Measurements from ENCODE around the gene ARHGDIA.

ARHGDIA gene

GRCh38 chr17:81866440-81867169 lies 4.5 kb downstream of the ARHGDIA start:
- Mint-ChIP-seq H3K4me1 (ENCODE audit: low read depth) (peaks cover 24% of the 10 kb centered on the region), H3K36me3 (ENCODE audit: low read depth) (peaks cover 18% of the 10 kb centered on the region), H3K9me3 (no peaks in the 10 kb centered on the region)

DNA sequence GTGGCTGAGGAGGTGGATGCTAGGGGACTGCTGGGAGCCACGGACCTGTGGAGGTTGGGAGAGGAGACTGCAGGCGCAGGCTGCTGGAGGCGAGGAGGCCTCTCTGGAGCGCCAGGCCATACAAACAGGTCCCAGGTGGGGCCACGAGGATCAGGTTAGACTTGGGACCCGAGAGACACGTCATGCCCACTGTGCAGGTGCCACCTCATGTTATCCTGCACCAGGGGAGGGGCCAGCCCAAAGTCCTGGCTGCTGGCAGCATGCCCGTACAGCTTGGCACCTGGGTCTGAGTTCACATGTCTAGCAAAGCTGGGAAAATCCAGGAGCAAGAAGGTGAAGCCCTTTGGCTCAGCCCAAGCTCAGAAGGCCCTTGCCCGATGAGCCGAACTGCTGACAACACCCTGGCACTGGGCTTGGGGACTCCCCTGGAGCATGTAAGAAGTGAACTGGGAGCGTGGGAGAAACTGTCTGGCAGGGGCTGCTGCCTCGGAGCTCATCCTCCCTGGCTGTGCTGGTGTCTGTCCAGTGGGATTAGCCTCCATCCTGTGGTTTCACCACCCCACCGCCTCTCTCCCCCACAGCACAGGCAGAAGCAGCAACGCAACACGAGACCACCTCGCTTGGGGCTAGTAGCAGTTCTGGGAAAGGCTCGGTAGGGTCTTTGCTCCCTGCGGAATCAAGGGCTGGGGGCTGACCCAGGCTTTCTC lies 5.3 kb downstream of the ARHGDIA start:
- H3K36me3 Mint-ChIP-seq (ENCODE audit: low read depth) = peaks cover 18% of the 10 kb centered on the region
- peaks cover 24% of the 10 kb centered on the region for H3K4me1 Mint-ChIP-seq (ENCODE audit: low read depth)
- H3K4me3 Mint-ChIP-seq = no peak overlapping the region
- no peak overlapping the region for H3K27ac Mint-ChIP-seq
- H3K27me3 Mint-ChIP-seq (ENCODE audit: low read depth) = no peaks in the 10 kb centered on the region
- H3K9me3 Mint-ChIP-seq = no peaks in the 10 kb centered on the region

More at GRCh38 chr17:81866440-81867169, 4.5 kb downstream of the ARHGDIA start:
- Mint-ChIP-seq H3K4me3 (no peak overlapping the region), H3K27ac (peak overlapping the region; percentile 55), H3K27me3 (ENCODE audit: low read depth) (no peaks in the 10 kb centered on the region)

GRCh38 chr17:81865358-81865732 lies 5.8 kb downstream of the ARHGDIA start:
- Mint-ChIP-seq H3K4me3 (no peak overlapping the region), H3K9me3 (no peaks in the 10 kb centered on the region), H3K27me3 (ENCODE audit: low read depth) (peaks cover 4% of the 10 kb centered on the region), H3K4me1 (ENCODE audit: low read depth) (peaks cover 25% of the 10 kb centered on the region), H3K27ac (peak overlapping the region; percentile 20), H3K36me3 (ENCODE audit: low read depth) (peaks cover 20% of the 10 kb centered on the region)

DNA sequence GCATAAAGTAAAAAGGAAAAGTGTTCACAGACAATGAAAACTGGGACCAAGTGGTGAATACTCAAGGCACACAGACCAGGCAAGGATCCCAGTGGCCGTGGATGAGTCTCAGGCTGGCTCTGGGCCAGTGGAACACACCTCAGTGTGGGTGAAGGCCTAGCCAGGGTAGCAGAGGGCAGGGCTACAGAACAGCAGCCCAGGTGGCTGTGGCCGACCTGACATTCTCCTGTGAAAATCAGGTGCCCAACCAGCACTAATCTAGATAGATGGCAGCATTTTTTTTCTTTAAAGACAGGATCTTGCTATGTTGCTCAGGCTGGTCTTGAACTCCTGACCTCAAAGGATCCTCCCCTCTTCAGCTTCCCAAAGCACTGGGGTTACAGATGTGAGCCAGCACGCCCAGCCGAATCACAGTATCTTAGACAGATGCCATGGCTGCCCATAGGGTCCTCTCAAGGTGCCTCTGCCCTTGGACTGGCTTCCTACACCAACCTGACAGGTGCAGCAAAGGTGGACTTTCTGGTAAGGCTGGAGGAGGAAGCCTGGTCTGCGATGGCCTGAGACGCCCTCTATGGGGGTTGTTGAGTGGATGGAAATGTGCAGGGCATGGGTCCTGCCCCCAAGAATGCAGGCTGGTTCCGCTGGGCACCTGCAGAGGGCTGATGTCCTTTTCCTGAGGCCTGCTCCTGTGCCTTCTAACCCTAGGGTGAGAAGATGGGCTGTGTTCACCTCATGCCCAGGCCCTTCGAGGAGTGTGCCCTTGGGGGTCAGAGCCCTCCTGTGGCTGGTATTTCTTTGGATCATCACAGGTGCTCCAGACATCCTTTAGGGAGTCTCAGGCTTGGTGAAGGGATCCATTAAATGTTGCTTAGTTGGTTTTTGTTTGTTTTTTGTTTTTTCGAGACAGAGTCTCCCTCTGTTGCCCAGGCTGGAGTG lies 7.0 kb downstream of the ARHGDIA start:
- Mint-ChIP-seq H3K27ac (peak overlapping the region; percentile 54), H3K36me3 (ENCODE audit: low read depth) (peaks cover 19% of the 10 kb centered on the region)

GRCh38 chr17:81863123-81863675 lies 7.9 kb downstream of the ARHGDIA start:
- H3K9me3 Mint-ChIP-seq = no peaks in the 10 kb centered on the region
- peaks cover 21% of the 10 kb centered on the region for H3K36me3 Mint-ChIP-seq (ENCODE audit: low read depth)
- peak overlapping the region; percentile 81 for H3K4me3 Mint-ChIP-seq
- peaks cover 4% of the 10 kb centered on the region for H3K27me3 Mint-ChIP-seq (ENCODE audit: low read depth)
- peaks cover 19% of the 10 kb centered on the region for H3K4me1 Mint-ChIP-seq (ENCODE audit: low read depth)
- H3K27ac Mint-ChIP-seq = peak overlapping the region; percentile 54

More for the DNA sequence above, 7.0 kb downstream of the ARHGDIA start:
- H3K9me3 Mint-ChIP-seq = no peaks in the 10 kb centered on the region
- peaks cover 20% of the 10 kb centered on the region for H3K4me1 Mint-ChIP-seq (ENCODE audit: low read depth)
- H3K4me3 Mint-ChIP-seq = no peak overlapping the region
- peaks cover 4% of the 10 kb centered on the region for H3K27me3 Mint-ChIP-seq (ENCODE audit: low read depth)

GRCh38 chr17:81860756-81861568 lies 10.2 kb downstream of the ARHGDIA start:
- Mint-ChIP-seq H3K4me1 (ENCODE audit: low read depth) (peaks cover 20% of the 10 kb centered on the region), H3K36me3 (ENCODE audit: low read depth) (peaks cover 27% of the 10 kb centered on the region)

DNA sequence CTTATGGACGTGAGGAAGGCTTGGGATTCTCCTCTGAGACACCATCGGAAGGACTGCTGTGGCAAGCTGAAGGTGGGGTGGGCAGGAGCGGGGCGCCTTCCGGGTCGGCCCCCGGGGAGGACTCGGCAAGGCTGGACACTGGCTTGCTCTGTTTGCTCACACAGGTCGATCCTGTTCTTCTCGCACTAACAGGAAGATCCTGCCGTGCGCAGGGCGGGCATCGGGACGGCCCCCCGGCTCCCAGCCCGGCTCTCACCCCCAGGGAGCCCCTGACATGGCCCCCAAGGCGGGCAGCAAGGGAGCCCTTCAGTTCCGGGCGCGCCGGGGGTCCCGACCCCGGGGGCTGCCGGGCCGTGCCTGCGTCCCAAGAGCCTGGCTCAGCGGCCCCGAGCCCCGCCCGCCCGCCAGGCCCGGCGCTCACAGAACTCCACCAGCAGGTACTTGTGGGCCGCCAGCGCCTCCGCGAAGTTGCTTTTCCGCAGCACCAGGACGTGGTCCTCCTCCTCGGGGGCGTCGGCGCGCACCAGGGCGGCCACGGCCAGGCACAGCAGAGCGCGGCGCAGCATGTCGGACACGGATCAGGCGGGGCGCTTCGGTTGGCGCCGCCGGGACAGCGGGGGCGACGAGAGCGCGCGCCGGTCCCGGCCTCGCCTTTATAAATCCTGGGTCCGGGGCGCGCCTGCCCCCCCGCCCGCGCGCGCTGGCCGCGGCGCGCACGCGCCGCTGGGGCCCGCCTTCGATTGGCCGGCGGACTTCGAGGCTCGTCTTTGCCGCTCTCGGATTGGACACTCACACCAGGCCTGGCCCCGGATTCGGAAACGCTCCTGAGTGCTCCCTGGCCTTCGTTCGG lies 11.0 kb downstream of the ARHGDIA start, which contains the start of gene P4HB:
P4HB (minus strand) TSS at position 630 of the 850 bp plus-strand sequence; CDS start at position 566, 64 bp downstream.
- Mint-ChIP-seq H3K36me3 (ENCODE audit: low read depth) (peaks cover 33% of the 10 kb centered on the region), H3K4me3 (peak within 1 kb of the TSS; percentile 90), H3K9me3 (no peaks in the 10 kb centered on the region), H3K4me1 (ENCODE audit: low read depth) (peaks cover 24% of the 10 kb centered on the region), H3K27ac (peak within 1 kb of the TSS; percentile 96), H3K27me3 (ENCODE audit: low read depth) (peaks cover 4% of the 10 kb centered on the region)

More at GRCh38 chr17:81860756-81861568, 10.2 kb downstream of the ARHGDIA start:
- Mint-ChIP-seq H3K27me3 (ENCODE audit: low read depth) (peaks cover 4% of the 10 kb centered on the region), H3K4me3 (peak overlapping the region; percentile 90), H3K27ac (peak overlapping the region; percentile 96), H3K9me3 (no peaks in the 10 kb centered on the region)

DNA sequence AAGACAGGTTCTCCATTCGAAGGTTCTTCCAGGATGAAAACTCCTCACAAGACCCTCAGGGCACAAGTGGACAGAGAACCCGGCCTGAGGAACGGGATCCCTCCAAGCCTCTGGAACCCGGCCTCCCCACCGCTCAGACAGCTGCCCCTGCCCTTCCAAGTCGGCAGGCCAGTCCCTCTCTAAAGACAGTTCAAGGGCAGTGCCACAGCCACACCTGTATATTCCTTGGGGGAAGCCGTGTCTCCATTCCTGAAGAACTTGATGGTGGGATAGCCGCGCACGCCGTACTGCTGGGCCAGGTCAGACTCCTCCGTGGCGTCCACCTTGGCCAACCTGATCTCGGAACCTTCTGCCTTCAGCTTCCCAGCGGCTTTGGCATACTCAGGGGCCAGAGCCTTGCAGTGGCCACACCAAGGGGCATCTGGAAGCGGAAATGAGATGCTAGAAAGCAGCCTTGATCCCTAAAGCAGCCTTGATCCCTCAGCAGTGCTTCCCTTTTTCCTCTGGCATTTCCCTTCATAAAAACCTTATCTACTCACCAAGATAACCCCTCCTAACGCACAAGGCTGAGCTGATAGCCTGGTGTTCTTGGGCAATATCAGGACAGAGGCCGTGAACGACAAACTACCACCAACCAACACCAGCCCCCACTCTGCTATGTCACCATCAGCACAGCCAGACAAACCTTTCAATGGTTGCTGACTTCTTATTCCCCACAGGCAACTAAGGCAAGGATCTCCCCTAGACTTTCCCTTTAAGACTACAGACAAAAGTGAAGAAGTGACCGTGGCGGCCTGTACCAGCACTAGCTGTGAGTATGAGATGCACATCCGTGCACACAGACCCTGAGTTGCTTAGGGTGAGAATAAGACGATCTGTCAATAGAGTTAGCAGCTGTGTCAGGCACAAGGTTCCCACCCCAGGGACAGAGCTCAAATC lies 11.9 kb downstream of the ARHGDIA start:
- Mint-ChIP-seq H3K27me3 (ENCODE audit: low read depth) (peaks cover 4% of the 10 kb centered on the region), H3K9me3 (no peaks in the 10 kb centered on the region), H3K4me3 (peak overlapping the region; percentile 89), H3K36me3 (ENCODE audit: low read depth) (peaks cover 33% of the 10 kb centered on the region), H3K27ac (peak overlapping the region; percentile 85), H3K4me1 (ENCODE audit: low read depth) (peaks cover 24% of the 10 kb centered on the region)

GRCh38 chr17:81858170-81858966 lies 12.8 kb downstream of the ARHGDIA start:
- no peaks in the 10 kb centered on the region for H3K9me3 Mint-ChIP-seq
- peaks cover 4% of the 10 kb centered on the region for H3K27me3 Mint-ChIP-seq (ENCODE audit: low read depth)
- no peak overlapping the region for H3K27ac Mint-ChIP-seq
- H3K4me1 Mint-ChIP-seq (ENCODE audit: low read depth) = peaks cover 23% of the 10 kb centered on the region
- peaks cover 36% of the 10 kb centered on the region for H3K36me3 Mint-ChIP-seq (ENCODE audit: low read depth)
- peak overlapping the region; percentile 89 for H3K4me3 Mint-ChIP-seq

DNA sequence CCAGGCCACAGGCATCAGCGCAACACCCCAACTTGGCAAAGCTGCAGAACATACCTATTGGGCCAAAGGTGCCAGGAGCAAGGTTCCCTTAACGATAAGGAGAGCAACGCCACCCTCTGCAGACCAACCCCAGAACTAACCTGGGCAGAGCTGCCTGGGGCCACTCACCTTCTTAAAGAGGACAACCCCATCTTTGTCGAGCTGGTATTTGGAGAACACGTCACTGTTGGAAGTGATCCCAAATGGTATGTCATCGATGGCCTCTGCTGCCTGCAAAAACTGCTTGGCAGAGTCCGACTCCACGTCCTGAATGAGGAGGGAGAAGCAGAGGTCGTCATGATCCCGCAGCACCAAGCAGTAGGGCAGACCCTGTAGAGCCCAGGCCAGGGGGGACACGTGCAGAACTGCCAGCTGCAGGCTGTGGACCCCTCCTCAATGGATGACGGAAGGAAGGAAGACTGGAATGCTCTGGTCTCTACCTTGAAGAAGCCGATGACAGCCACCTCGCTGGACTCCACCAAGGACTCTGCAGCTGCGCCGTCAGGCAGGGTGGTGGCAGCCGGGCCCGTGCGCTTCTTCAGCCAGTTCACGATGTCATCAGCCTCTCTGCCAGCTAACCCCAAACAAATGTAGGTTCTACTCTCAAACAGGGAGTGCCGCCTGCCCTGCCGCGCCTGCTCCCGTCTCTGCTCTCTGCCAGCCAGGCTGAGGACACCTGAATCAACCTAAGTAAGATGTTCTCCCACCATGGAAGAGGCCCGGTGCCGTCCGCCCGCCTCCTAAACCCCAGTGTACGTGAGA lies 16.0 kb downstream of the ARHGDIA start:
- H3K27ac Mint-ChIP-seq = no peak overlapping the region
- no peak overlapping the region for H3K4me3 Mint-ChIP-seq
- no peaks in the 10 kb centered on the region for H3K27me3 Mint-ChIP-seq (ENCODE audit: low read depth)
- no peaks in the 10 kb centered on the region for H3K9me3 Mint-ChIP-seq
- peaks cover 13% of the 10 kb centered on the region for H3K4me1 Mint-ChIP-seq (ENCODE audit: low read depth)
- peaks cover 42% of the 10 kb centered on the region for H3K36me3 Mint-ChIP-seq (ENCODE audit: low read depth)

DNA sequence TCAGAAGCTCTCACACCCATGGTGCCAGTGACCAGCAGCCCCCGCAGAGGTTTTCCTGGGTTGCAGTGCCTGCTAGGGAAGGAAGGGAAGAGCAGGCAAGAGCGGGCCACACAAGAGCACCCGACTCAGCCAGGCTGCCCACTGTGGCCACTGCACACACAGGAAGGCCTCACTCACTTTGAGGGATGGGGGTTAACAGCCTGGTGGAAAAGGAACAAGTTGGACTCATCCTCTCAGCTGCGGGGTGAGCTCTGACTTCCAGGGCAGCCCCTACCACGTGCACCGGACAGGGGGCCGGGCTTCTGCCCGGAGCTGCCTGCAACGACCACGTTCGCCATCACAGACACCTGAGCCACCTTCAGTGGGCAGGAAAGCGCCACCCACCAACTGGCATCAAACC lies 18.9 kb downstream of the ARHGDIA start:
- Mint-ChIP-seq H3K4me1 (ENCODE audit: low read depth) (peaks cover 6% of the 10 kb centered on the region), H3K36me3 (ENCODE audit: low read depth) (peaks cover 29% of the 10 kb centered on the region), H3K4me3 (no peak overlapping the region), H3K27ac (no peak overlapping the region), H3K9me3 (no peaks in the 10 kb centered on the region), H3K27me3 (ENCODE audit: low read depth) (no peaks in the 10 kb centered on the region)

Data from T-helper 1 cell treated with Interleukin-12 subunit alpha and Interleukin-12 subunit beta and Interleukin-4 antibody, amounts not matched to agents 30 μg/mL and 1 μg/mL, for 36 hours (primary cell).